Stimulated activated CD4-positive, alpha-beta T cell treated with anti-CD3 and anti-CD28 coated beads, Interleukin-4, amount 100 ng/mL, for 48 hours (primary cell): ENCODE data around the gene SP8.

Experiments
- DNase-seq, 2 donors: peaks; one replicate each; pipeline ENCODE4 v3.0.0-alpha.2; 2020; ENCODE audit warnings: low read depth in 2 of 2

Gene SP8

DNA sequence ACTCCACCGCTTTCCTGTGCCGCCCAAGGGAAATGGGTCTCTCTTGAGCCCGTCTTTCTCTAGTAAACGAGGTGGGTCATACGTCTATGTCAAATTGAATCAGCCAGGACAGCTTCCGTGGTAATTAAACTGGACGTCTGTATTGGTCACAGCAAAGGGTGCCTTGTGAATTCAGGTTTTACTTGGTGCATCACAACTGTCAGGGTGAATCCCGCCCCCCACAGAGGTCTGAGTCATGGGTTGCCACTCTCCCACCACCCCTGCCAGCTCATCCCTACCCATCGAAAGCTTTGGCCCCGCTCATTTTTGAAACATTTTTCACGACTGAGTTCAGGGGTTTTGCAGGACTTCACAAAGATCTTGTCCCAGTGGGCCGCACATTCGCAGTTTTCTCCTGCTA is 8.0 kb upstream of the SP8 start:
- no peak for DNase-seq

DNA sequence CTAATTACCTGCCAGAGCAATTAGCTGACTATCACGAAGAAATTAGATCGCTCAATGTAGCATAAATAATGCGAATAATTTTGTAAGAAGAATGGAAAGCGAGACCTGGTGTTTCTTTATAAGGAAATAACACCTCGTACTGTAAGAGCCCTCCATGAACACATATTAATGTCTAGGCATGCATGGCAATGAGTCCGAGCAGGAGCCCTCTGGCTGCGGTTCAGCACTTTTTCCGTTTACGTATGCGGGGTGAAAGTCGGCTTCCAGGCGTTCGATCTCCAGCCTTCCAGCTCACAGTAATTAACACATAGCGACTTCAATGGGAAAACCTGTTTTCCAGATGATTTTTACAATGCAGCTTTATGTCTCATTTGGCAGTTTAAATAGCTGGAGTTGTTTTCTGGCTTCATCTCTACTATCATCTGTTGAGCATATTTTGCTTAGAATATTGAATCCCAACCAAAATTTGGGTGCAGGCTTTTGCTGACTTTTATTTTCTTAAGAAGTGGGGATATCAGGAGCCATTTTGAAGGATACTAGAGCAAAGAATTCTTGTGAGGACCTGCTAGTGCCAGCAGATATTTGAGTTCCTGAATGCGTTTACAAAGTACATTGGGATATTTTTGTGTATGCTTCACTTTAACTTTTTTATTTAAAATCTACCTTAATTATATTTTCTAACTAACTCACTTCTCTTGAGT is 7.2 kb upstream of the SP8 start:
- no peak for DNase-seq

DNA sequence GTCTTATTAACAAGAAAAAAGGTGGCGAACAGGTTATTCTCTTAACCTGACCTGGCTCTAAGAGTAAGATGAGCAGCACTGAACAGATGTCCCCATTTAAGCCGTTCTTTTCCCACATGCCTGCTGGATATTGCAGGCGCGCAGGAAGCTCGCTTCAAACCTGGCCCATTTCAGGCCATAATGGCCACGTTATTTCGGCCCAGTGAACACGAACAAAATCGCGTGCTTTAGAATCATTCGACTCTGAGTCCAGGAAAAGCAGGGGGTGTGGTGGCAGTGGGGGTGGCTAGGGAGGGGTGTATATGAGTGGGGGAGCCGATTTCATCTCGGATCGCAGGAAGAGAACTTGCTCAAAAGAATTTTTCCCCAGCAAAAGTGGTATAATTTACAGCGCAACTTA is 6.6 kb upstream of the SP8 start:
- no peak for DNase-seq

DNA sequence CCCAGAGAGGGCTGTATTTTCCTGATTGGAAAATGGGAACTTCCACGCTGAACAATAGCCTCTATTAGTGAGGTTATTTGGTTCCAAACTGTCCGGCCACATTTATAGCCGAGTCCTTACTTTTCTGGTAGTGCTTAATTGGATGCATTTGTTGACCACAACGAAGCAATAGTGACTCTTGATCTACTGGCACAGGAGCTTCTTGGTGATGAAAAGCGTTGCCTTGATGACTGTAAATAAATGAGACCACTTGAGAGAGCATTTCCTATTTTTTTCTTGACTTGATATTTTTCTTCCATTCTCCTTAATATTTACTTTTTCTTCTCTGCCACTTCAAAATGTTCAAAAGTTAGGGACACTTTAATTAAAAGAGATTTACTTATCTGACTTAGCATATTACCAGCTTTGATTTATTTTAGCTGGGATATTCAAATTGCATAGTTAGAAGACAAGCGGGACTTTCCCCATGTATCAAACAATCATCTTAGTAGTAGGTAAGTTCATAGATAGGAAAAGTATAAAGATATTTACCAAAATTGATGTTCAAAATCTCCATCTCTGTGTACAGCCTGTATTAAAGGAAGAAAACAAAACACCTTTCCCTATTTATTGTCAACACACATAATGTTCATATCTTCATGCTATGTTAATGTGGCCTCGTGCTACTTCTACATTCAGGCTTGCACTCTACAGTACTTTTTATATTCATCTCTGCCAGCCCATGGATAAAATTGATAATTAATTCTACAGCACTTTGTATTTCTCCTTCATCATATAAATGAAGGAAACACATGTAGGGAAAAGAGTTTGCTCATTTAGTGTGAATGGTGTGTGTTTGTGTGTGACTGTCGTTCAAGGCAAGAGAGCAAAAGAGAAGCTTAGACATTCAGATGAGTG is 5.1 kb upstream of the SP8 start:
- DNase-seq, result no peak

DNA sequence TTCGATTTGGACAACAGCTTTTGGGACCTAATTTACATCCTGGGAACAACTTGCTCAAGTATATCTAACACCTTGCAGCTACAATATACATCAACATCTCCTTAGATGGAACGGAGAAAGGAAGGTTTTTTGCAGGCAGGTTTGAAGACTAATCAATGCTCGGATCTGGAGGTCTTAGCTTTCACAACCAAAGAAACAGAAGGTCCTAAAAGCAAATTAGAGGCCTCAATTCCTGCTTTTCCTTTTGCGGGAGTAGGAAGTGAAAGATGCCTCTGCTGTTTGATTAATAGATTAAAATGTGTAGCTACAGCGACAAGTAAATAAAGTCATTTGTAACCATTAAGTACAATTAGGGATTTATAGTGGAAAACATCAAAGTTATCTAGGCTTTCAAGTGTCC is 3.7 kb upstream of the SP8 start:
- no peak for DNase-seq

DNA sequence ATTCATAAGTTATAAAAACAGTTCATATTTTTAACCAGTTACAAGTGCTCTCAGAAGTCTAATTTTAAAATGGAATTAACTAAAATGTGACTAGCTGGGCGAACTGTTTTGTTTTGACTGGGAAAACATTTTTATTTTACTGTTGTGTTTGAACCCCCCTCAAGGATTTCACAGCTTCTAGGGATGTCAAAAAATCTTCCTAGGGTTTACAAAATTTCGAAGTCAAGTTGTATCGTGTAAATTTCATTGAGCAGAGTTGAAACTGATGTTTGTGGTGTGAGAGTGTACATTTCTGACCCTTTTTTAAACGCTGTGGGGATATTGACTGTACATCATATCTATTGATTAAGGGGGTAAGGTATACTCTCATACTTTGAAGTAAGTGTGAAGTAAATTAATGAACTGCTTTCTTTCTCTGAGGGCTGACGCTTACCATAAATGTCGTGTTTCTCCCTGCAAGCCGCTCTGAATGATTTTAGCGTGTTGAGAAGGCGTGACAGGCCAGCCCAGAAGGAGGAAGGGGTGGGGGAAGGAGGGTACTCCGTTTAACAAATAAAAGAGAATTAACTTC is 1.8 kb upstream of the SP8 start:
- DNase-seq, result no peak

DNA sequence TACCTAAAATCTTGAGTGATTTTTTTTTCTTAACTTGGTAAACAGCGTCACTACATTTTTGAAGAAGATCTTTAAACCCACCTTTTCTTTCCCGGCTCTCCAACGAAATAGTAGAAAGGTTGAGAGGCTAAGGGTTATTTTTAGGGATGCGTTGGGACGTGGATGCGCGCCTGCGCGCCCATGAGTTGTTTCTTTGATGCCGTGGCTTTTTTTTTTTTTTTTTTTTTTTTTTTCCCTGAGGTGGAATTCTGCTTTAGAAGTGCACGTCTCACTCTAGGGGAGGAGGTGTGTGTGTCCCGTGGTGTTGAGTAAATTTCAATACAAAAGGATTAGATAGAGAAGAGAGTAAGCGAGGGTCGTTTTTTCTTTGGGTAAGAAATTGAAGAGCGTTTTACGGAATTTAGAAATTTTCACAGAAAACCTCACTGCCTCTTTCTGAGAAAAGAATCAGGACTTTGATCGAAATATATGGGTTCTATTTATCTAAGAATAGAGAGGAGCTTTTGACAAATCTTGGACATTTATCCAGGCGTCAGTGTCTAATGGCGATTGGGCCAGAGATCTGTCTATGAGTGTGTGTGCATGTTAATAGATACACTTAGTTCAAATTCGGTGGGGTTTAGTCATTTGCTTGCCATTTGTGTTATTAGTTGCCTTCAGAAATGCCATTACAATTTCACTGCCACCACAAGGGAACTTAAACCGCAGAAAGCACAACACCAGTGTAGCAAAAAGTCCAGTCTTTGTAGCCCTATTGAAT is 1.2 kb upstream of the SP8 start:
- DNase-seq, result no peak

DNA sequence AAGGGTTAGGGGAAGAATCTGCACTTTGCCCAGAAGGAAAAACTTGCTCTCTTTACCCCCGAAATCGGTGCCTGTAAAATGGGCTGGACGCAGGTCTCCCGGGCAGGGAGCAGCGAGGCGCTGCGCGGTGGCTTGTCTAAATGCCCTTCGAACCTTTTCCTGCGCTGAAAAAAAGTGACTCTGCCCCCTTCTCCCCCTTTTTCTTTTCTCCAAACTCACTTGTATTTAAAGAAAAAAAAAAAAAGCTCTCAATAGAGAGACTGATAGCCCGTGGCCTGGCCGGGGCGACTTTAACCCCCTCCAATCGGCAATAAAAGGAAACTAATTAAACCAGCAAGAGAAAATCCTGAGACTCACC is 286 bp downstream of the SP8 start:
- DNase-seq, result no peak

DNA sequence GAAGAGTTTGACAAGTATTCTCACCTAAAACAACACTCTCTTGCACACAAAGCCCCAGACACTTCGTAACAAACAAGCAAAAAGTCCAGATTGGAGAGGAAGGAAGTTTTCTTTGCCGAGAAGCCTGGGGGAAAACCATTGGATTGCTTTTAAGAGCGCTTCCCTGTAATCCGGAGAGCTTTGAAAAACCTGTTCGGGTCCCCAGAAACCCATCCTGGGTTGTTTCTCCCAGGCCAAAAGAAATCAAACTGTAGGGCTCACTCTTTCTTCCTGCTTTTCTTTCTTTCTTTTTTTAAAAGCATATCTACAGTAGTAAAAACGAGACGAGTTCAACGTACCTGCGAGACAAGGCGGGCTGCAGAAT is 655 bp downstream of the SP8 start:
- no peak for DNase-seq

DNA sequence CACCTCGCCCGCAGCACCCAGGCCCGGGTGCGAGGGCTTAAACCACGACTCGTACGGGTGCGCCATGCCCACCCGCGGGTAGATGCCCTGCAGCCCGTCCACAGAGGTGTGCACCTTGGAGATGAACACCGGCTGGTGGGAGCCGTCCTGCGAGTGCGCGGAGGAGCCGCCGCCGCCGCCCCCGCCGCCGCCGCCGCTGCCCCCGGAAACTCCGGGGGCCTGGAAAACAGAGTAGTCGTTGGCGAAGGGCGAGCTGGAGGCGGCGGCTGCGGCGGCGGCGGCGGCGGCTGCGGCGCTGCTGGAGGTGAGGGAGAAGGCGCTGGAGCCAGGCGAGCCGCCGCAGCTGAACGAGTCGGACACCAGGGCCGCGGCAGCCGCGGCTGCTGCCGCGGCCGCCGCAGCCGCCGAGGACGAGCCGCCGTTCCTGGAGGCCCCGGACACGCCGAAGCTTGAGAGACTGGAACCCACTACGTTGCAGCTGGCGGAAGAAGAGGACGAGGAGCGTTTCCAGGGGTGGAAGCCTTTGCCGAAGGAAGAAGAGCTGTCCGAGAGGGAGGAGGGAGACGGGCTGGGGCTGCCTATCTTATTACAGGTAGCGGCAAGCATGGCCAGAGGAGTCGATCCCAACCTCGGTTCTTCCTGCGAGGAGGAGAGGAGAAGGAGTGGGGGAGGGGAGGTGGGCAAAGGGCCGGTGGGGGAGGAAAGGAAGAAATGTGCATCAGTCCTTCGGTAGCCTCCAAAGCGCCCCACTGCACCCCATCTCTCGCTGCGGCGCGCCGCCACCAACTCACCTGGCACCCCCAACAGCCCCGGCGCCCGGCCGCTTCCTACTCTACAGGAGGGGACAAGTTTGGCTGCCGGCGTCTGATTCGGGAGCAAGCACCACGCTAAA is 1.3 kb downstream of the SP8 start:
- no peak for DNase-seq

DNA sequence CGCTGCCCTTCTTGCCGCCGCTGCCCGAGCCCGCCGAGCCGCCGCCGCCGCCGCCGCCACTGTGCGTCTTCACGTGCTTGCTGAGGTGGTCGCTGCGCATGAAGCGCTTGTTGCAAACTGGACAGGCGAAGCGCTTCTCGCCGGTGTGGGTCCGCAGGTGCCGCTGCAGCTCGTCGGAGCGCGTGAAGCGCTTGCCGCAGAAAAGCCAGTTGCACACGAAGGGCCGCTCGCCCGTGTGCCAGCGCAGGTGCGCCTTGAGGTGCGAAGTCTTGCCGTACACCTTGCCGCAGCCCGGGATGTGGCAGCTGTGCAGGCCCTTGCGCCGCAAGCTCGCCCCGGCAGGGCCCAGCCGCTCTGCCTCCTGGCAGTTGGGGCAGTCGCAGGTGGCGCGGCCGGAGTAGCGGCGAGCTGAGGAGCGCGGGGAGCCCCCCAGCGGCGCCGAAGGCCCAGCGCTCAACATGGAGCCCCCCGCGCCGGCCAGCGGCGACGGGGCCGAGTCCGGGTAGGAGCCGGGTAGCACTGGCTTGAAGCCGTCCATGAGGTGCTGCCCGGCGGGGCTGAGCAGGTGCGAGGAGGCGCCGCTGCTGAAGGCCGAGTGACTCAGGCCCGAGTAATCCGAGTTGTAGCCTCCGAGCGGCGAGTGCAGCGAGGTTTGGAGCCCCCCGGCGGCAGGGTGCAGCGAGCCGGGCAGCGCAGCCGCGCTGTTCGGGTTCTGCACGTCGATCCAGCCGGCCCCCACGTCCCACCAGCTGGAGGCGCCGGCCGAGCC is 2.1 kb downstream of the SP8 start:
- no peak for DNase-seq

DNA sequence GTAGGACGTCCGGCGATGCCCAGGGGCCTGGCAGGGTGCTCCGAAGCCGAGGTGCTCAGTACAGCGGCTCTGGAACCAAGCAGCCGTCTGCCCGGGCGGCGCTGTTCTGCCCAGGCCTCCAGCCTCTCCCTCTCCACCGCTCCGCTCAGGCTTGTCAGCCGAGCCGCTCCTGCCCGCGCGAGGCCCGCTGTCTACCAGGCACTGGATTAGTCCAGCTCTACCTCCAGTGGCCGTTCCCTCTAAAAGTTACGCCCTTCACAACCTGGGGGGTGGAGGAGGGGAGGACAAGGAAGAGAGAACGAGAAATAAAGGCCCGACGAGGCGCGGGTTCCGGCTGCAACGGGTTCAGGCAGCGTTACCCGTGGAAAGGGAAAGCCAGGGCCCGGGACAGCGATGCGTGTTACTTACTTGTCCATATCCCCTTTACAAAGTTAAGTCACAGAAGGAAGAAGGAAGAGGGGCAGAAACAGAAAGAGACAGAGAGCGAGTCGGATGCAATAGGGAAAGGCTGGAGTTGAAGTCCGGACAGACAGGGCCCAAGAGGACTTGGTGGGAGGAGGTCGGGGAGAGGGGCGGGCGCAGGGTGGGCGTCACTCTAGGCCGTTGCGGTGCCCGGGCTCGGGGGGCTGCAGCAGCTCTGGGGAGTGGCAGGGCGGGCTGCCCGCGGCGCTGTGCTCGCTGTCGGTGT is 2.8 kb downstream of the SP8 start:
- no peak for DNase-seq

DNA sequence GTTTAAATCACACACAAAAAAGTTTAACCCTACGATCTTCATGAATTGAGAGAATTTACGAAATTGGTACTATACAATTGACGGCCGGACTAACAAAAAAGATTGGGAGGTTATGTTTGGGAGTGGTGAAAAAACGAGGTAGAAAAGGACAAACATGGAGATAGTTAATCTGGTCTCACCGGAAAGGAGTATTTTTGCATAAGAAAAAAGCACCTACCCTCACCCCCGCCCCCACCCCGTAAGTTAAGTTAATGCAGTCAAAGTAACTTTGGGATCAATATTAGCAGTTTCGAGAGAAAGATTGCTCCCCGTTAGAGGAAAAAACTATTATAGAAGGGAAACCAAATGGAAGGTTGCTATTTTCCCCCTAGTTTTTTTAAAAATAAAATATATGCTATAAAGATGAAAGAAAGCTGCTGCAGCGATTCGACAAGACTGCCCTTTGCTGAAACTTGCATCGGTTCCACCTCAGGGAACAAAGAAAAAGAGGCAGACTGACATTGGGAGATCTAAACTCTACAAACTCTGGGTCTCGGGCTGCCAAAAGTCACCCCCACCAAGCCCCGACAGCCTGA is 3.5 kb downstream of the SP8 start:
- no peak for DNase-seq

DNA sequence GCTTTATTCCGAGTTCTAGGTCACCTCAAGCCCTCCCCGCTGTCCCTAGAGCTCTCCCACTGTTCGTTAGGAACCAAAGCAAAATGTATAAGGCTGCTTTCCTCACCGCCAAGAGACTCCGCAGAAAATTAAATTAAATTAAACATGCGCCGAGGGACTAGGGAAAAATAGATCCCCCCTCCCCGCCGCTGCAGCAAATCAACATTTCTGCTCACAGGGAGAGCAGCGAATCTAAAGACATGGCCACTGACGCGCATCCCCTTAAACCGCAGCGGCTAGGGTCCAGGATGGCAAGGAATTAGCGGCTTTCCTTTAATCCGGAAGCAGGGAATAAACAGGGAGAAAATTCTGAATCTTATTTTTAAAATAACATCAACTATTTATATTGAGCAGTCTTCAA is 7.6 kb downstream of the SP8 start:
- no peak for DNase-seq

DNA sequence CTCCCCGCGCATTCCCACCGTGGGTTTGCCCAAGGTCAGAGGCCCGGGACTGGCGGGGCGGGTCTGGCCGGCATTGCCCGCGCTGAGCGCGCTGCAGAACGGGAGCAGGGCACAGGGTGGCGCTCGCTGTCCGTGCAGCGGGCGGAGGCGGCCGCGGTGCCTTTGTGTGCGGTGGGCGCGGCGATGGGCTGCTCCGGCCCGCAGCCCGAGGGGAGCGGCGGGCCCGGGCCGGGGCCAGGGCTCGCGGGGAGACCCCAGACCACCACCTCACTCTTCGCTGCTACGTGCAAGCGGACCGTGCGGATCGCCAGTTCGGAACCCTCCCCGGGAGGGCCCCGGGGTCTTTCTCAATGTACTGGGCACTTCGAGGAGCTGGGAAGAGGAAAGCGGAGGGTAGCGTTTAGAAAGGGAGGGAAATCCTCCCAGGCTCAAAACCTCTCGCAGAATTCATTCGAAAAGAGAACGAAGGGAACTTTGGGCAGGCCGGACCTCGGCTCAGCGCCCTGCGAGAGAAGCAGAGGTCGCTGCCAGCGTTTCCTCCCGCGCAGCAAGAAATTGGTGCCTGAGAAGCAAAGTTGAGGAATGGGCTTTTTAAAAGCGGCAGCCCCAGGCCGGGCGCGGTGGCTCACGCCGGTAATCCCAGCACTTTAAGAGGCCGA is 8.5 kb downstream of the SP8 start:
- no peak for DNase-seq

DNA sequence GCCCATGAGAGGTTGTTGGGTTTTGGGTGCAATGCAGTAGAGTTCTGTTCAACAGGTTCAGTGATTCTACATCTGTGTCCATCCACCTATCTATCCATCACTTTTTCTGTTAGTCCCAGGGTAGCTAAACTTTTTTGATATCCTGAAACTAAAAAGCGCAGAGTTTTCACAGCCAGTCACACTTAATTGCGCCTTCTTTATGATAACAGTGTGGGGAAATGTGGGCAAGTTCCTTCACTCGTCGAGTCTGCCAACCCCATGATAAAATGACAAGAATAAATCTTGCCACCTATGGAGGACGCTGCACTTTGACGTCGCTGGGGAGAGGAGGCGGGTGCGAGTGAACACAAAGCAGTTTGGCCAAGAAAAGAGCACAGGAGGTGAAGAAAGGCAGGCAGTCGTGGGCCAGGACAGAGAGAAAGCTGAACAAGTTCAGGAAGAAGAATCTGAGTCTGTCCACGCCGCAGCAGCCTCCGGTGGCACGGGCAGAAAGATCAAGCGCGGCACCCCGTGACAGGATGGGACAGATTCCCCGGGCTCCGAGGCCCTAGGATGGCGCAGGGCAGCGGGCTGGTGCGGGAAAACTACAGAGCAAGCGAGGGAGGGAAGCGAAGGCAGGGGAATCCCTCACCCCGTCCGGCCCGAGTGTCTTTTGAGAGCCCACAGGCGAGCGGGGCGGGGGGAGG is 9.2 kb downstream of the SP8 start:
- DNase-seq, result no peak

DNA sequence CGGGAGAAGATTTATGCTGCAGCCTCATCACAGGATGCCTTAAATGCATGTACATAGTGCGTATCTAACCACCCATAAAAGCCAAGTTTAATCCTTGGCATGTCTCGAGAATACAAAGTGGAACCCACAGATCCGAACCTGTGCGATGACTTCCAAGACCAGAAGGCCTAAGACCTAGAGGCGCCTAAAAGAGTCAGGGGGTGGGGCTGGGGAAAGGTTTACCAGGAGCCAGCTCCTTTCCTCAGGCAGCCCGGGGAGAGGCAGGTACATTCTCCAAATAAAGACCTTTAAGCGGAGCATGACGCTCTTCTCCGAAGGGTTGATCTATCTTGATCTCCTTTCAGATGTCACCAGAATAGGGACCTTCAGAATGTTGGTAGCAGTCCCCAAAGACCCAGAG is 9.7 kb downstream of the SP8 start:
- DNase-seq, result no peak

DNA sequence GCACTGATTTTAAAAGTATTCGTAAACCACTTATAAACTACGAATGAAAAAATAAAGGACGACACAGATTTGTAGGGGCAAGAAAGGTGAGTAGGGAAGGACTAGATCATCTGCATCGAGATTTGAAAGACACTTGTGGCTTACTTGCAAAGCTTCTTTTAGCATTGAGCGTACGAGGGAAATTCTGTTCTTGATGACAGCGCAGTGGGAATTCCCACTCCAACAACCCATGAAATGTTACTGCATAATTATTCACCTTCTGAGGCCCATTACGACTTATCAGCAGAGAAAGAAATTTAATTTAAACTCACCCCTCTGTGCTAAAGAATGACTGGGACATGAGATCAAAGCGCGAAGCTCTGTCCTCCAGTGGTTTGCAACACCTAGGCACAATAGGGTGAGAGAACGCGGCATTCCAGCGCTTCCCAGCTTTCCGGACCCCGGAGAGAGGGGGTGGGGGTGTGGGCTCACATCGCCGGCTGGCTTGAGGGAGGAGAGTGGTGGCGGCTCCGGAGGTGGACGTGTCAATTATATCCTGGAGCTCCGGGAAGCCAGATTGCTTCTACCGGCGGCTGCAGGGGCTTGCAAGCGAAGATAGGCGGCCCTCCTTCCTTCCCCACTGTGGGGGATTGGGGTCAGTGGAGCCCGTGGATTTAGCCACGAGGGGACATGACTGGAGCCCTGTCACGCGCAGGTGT is 10.3 kb downstream of the SP8 start:
- no peak for DNase-seq
